Urothelium cell line (cell line): ENCODE measurements around the gene ITPR3.
A peak's percentile ranks its signal among the peaks of the same experiment; 100 is the strongest.

Experiments
- DNase-seq: peaks from one replicate; pipeline ENCODE4 v3.0.0; 2011; ENCODE audit warnings: low spot score, mixed read lengths
- FAIRE-seq: peaks from 2 replicates; lab custom pipeline; 2011; peaks lifted over from hg19 to GRCh38; lab: Jason Lieb, UNC

The ITPR3 gene

DNA sequence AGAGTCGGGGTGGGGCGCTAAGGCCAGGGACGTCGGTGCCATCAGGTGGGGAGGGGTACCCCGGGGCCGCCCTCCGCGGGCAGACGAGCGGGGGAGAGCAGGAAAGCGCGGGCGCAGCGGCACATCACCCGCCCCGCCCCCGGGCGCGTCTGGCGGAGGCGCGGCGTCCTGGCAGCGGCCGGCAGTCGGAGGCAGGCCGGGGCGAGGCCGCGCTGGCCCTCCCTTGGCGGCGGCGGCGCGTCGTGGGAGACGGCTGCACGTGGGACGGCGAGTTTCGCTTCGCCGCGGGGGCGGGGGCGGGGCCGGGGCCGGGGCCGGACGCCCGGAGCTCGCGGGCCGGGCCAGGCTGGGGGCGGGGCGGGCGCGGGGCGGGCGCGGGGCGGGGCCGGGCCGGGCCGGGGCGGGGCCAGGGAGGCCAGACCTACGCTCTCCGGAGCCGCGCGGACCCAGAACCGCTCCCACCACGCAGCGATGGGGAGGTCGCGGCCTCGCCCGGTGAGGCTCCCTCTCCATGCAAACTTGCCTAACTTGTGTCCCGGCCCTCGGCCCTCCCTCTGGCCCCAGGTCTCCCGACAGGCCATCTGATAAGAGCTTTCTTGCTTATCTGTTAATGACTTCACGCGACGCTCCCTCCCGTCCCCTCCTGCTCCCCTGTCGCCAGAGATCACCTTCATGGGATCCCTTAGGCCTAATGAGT, 12.5 kb downstream of the ITPR3 start:
- DNase-seq, result peak; percentile 89

DNA sequence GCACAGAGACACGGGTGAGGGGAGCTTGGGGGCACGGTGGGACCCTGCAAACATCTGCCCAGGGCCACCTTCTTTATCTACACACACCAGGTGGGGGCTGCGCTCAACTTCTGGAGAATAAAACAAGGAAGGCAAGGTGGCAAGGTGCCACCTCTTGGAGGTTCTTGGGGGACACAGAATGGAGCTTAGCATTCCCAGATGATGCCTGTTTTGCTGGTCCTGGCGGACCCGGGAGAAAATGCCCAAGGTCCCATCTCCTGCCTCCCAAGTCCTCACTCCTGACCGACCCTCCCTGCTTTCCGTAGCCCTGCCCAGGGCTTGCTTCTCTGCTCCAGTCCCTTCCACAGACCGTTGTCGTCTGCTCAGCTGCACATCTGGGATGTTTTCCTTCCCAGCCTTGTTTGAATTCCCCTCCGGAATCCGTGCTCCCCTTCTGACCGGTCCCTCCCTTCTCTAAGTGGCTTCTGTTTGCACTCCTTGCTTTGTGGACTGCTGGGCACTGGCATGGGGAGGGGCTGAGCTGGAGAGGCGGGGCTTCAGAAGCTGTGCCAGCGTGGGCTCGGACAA, 13.1 kb downstream of the ITPR3 start:
- DNase-seq, result no peak
- FAIRE-seq, result no peak

More for the DNA sequence above, 12.5 kb downstream of the ITPR3 start:
- no peak for FAIRE-seq

DNA sequence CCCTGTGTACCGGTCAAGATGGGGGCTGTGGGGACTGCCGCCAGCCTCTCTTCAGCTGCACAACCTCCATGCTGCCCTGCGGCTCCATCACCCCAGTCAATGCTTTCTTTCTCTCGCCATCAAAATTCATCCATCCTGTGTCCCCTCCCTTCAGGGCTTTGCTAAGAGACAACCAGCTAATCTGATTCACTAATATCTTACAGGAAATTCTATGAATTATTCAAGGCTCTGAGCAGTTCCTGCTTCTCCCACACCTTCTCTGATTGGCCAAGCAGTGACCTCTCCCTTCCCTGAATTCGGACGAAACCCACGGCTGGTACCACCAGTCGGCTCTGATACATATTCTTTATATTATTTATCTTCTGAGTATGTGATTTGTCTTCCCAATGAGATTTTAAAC, 13.8 kb downstream of the ITPR3 start:
- no peak for FAIRE-seq
- DNase-seq, result no peak

DNA sequence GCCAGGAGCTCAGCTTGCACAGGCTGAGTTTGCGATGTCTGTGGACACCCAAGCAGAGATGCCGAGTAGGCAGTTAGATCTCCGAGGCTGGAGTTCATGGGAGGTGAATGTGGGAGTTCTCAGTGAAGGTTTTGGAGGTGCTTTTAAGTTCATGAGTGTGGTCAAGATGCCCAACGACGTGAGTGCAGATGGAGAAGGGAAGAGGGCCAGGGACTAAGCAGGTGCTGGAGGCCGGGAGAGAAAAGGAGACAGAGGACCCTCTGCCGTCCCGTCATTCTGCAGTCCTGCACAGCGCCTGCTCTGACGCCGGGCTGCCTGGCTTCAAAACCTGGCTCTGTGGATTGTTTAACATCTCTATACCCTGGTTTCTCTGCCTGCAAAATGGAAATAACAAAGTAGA, 15.5 kb downstream of the ITPR3 start:
- DNase-seq (no peak), FAIRE-seq (no peak)

DNA sequence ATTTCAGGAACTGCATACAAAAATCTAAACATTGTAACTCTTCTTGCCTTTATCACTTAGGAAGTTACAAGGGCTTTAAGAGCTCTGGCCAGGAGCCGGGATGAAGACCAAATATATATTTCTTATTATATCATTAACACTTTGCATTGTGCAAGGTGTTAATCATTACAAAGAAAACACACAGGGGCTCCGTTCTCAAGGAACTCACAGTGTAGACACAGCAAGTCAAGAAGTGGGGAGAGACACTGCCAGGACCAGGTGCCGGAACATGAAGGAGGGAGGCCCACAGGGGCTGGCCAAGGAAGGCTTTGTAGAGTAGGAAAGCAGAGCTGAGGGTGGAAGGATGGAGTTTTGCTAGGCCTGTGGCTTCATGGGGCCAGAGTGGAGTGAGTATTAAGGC, 17.4 kb downstream of the ITPR3 start:
- no peak for FAIRE-seq

DNA sequence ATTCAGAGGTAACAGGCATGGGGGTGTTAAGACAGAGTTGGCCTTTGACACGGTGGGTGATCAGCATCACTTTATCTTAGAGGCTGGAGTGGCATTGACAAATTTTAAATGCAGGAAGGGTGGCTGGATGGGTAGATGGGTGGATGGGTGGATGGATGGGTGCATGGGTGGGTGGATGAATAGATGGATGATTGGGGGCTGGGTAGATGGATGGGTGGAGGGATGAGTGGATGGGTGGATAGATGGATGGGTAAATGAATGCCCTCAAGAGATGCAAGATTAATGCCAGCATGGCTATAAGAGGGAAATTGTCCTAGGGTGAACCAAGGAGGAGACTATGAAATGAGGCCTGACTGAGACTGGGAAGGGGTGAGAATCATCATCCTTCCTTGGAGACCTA, 18.4 kb downstream of the ITPR3 start:
- peak; percentile 17 for FAIRE-seq
- DNase-seq, result no peak

More for the DNA sequence above, 17.4 kb downstream of the ITPR3 start:
- DNase-seq, result no peak

DNA sequence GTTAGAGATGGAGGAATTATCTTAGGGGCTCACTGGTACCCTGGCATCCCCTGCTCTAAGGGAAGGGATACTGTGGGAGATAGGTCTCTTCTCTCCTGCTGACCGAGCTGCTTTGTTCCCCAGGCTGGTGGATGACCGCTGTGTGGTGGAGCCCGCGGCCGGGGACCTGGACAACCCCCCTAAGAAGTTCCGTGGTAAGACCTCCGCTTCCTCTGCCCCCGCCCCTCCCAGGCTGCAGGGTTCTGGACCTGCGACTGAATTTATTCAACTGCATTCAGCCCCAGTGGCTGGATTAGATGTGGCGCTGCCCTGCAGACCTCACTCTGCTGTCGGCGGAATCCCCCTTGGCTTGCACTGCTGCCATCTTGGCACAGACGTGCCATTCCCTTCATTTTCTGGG, 19.2 kb downstream of the ITPR3 start:
- no peak for DNase-seq
- FAIRE-seq, result no peak

DNA sequence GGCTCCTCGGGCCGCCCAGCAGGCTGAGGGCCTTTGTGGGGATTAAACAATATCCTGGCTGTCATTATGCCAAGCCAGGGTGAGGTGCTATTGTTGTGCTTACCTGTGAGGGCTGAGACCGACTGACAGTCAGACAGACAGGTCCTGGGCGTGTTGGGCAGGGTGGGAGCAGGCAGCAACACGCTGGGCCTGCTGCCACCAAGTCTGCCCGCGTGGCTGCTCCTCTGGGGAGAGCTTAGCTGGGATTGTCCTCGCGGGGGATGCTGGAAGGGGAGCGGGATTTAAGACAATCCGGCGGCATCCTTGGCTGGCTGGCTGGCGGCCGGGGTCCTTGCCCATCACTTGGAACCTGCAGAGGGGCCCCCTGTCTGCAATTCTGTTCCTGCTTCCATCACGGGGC, 20.0 kb downstream of the ITPR3 start:
- no peak for FAIRE-seq
- no peak for DNase-seq

DNA sequence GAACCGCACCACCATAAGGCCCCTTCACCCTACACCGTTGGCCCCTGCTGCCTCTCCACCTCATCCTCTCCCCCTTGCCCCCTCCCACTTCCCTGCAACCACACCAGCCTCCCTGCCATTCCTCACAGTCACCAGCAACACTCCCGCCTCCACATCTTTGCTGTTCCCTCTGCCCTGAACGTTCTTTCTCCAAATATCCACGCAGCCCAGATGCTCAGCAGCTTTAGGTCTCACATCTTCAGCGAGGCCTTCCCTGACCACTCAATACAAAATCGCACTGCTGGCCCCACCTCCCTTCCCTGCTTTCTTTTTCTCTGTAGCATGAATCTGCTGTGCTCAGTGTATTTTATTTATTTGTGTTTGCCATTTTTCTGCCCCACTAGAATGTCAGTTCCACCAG, 20.5 kb downstream of the ITPR3 start:
- DNase-seq (no peak), FAIRE-seq (no peak)

DNA sequence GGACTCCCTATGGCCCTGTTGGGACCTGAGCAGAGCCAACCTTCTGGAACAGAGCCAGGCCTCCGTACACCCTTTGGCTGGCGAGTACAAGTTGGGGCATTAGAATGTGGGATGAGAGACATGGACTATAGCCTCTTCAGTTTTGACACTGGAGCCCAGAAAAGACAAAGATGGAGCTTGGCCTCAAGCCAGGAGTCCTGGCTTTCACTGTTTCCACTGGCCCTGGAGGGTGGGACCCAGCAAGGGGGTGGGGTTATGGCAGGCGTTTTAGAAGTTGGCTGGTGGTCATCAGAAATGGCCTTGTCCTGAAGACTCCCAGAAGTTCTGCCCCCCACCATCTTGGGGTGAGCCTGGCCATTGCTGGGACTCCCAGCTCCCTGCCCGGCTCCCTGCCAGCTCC, 21.8 kb downstream of the ITPR3 start:
- FAIRE-seq, result no peak

DNA sequence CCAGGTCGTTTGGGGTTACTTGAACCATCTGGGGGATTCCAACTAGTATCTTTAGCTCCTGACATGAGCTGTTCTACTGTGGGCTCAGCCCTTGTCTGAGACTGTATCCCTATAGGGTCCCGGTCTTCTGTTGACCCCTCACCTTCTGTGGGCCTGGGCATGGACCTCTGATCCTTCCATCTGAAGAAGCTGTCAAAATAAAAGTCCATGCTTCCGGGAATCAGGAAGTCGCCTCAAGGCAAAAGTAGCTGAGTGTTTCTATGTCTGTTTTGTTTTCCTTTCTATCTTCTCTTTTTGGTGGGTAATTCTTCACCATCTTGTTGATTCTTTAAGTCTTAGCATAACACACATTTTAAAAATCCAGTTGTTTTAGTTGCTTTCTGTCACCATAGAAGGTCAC, 30.3 kb downstream of the ITPR3 start:
- DNase-seq, result no peak
- no peak for FAIRE-seq

More for the DNA sequence above, 21.8 kb downstream of the ITPR3 start:
- DNase-seq, result no peak

DNA sequence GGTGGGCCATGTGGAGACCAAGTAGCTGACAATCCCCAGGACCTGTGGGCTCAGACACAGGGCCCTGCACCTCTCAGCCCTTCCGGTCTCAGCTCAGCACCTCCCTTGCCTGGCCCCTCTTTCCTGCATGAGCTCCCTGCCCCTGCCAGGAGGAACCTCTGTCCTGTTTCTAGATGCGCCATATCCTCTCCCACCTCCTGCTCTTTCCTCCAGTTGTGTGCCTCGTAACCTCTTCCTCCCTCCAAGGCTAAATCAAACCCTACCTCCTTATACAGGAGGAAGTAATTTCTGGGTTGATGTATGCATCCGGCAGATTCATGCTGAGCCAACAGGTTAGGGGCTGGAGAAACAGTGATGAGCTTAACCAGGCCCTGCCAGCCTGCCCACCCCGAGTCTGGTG, 30.9 kb downstream of the ITPR3 start:
- FAIRE-seq (no peak), DNase-seq (no peak)

DNA sequence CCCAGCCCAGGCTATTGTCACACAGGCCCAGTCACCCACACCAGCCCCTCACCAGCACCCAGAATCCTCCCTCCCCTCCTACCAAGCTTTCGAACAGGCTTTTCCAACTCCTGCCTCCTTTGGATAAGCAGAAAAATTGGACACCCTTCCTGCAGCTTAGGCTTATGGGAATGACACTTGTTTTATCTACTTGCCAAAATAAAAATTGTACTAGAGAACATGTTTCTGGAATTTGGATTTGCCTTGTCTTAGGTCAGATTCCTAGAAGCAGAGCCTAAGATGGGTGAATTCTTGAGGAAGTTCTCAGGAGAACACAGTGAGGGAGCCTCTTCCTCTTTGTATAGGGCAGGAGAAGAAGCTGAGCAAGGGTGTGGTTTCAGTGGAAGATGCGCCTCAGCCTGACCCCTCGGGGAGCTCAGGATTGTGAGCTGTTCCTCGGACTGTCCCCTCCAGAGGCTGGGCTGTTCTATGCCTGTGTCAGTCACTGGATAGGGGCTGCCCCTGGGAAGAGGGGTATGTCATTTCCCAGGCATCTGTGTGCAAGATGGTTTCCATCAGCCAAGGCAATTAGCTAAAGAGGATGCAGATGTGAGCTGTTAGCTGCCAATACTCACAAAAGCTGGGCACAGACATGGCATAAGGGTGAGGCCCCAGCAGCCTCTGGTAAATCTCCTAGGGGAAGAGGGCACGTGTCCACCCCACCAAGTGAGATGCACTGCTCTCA, 33.9 kb downstream of the ITPR3 start:
- DNase-seq (no peak), FAIRE-seq (no peak)

DNA sequence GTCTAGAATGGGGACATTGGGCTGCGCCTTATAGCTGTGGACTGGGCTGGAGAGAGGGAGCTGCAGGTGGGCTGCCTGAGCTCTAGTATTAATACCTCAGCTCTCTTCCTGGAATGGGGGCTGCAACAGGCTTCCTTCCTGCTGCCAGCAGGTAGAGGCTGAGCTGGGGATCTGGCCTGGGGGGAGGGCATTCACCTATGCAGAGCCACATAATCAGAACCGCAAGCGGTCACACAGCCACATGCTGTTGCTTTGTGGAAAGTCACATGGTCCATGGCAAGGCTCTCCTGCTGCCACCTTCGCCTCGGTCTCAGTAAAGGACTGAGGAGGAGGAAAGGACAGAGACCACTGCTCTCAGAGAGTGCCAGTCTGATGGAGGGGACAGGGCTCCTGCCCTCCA, 35.7 kb downstream of the ITPR3 start:
- FAIRE-seq, result no peak
- DNase-seq, result no peak

DNA sequence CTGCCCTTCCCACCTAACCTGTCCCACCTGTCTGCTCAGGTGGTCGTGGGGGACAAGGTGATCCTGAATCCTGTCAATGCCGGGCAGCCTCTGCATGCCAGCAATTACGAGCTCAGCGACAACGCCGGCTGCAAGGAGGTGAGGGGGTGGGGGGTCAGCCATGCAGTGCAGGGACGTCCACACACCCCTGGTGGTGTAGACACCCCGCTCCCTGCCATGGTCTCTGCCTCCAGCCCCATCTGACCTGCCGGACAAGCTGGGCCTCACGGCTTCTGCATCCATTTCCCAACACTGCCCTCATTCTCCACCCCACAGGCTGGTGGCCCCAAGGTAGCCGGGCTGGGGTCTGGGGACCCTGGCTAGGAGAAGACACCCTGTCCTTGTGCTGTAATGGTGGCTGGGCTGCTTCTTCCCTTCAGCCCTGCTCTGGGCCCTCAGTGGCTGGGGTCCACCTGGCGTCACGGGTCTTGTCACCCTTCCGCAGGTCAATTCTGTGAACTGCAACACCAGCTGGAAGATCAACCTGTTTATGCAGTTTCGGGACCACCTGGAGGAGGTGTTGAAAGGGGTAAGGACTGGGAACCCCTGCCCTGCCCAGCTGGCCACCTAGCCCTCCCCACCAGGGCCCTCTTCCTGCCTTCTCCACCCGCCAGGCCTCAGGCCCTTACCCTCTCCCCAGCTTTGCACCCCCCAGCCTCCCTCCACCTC, 38.0 kb downstream of the ITPR3 start:
- no peak for FAIRE-seq

DNA sequence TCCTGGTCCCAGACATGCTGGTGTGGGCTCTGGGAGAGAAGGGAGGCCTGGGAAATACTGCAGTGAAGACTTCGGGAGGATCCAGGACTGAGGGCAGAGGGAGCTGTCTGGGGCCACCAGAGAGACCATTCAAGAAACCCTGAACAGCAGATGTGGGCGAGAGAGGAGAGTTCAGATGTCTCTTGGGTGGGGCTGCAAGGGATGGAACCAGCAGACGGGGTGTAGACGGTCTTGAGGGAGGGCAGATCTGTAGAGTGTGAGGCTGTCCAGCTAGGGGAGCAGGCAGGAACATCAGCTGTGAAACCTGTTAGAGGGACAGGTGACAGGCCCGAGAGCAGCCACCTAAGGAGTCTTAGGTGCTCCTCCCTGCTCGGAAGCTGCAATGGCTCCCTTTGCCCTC, 38.9 kb downstream of the ITPR3 start:
- DNase-seq, result no peak
- FAIRE-seq, result no peak

More for the DNA sequence above, 38.0 kb downstream of the ITPR3 start:
- no peak for DNase-seq

DNA sequence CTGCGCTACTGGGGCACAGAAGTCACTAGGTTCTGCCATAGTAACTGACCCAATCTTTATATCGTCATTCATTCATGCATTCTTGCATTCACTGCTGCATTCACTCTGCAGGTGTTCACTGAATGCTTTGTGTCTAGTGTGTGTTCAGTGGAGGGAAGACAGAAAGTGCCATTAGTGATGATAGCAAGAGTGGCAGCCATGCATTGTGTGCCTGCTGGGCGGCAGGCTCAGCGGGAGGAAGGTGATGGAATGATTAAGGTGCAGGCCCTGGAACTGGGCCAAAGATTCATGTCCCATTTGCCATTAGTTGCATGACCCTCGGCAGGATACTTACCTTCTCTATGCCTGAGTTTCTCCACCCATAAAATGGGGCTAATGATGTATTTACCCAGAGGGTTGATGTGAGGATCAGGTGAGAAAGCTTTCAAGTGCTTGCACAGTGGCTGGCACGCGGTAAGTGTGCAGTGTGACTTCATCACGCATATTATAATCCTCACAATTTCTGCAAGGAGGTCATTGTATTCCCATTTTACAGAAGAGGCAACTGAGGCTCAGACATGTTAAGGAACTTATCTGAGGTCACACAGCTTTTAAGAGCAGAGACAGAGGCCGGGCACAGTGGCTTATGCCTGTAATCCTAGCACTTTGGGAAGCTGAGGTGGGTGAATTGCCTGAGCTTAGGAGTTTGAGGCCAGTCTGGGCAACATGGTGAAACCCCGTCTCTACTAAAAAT, 40.1 kb downstream of the ITPR3 start:
- DNase-seq (no peak), FAIRE-seq (no peak)

DNA sequence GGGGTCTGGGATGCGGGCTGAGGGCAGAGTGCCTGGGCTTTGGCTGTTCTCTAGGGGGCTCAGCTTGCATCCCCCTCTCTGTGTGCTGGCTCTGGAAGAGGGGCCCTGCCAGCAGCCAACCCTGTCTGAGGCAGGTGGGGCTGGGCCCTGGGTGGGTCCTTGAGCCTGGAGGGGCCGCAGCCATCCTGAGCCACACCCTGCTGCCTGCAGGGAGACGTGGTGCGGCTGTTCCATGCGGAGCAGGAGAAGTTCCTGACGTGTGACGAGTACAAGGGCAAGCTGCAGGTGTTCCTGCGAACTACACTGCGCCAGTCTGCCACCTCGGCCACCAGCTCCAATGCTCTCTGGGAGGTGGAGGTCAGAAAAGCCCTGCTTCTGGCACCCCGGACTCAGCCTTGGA, 41.2 kb downstream of the ITPR3 start:
- FAIRE-seq, result no peak
- DNase-seq, result no peak

DNA sequence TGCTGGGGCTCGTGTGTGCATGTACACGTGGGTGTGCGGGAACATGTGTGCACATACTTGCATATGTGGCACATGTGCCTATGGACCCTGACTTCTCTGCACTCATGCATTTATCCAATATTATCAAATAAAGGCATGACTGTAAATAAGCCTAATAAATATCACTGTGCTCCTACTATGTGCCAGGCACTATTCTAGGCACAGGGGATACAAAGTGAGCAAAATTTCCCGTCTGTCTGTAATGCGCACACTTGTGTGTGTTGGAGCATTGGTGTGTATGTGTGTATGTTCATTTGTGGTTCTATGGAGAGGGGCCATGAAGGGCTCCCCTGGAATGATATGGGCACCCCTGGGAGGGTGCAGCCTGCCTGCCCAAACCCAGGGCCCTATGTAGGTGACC, 41.9 kb downstream of the ITPR3 start:
- no peak for DNase-seq
- no peak for FAIRE-seq

DNA sequence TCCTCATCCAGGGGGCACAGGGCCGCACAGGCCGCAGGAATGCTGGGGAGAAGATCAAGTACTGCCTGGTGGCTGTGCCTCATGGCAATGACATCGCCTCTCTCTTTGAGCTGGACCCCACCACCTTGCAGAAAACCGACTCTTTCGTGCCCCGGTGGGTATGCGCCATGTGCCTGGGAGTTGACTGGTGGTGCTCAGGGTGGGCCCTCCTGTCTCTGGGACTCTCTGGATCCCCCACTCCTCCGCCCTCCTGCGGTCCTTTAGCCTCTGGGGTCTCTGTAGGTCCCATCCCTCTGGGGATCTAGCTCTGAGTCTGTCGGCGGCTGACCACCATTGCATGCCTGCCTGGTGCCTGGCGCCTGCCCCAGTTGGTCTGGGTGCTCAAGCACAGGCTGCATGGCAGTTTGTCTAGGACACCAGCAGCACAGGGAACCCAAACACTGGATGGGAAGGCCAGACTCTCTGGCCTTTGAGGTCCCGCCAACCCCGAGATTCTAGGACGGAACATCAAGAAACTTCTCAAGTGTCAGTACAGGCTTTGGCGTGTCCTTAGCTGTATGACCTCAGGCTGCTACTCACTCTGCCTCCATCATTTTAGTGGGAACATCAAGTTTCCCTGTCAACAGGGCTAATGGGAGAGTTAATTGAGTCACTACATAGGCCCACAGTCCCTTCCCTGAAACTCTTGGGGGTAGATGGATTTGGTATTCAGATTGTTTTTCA, 42.8 kb downstream of the ITPR3 start:
- FAIRE-seq (no peak), DNase-seq (no peak)
